Natural killer cell (primary cell): Measurements from ENCODE around the gene FAM131C. TPM values are rescaled to one million over a fixed set of nuclear protein-coding genes. Genes with fewer than 3 reads are reported as not detected.
"Not testable (repeated sequence)": the region's sequence is repeated elsewhere in the genome, so short reads cannot be mapped to it uniquely, and the experiment has no call there.

ENCODE experiments used
- ATAC-seq, 3 donors: fragments of 150-1000 bp in 2 of 3; fragments of 200-7000 bp in 1 of 3; cut with Tn5 transposase; 1 replicate in 1 of 3; 2 replicates in 2 of 3; pipeline ENCODE4 v1.10.0; 2021; ENCODE audit warnings: mild to moderate bottlenecking in 2 of 3, moderate library complexity in 2 of 3
- DNase-seq, 2 donors: peaks; one replicate each; pipeline versions ENCODE4 v3.0.0 to v3.0.0-alpha.2; 2013 to 2021; ENCODE audit warnings: mixed read lengths in 1 of 2
- H3K27ac ChIP-seq: one replicate; pipeline ENCODE4 v1.5.1; 2013; ENCODE audit warnings: mild to moderate bottlenecking, low read length
- H3K27me3 ChIP-seq: one replicate; pipeline ENCODE4 v1.6.1; 2013; ENCODE audit warnings: low read length; ENCODE audit not compliant: control insufficient read depth, insufficient read depth
- H3K36me3 ChIP-seq: one replicate; pipeline ENCODE4 v1.6.1; 2013; ENCODE audit warnings: low read length; ENCODE audit not compliant: control insufficient read depth, insufficient read depth
- H3K4me1 ChIP-seq: one replicate; pipeline ENCODE4 v1.6.1; 2013; ENCODE audit warnings: low read length; ENCODE audit not compliant: control insufficient read depth, insufficient read depth
- H3K4me3 ChIP-seq: one replicate; pipeline ENCODE4 v1.5.1; 2013; ENCODE audit warnings: low read length
- H3K9me3 ChIP-seq: one replicate; pipeline ENCODE4 v1.6.1; 2013; ENCODE audit warnings: low read length; ENCODE audit not compliant: control insufficient read depth, insufficient read depth
- H3K27ac Mint-ChIP-seq, 2 donors: one replicate each; pipeline ENCODE4 v1.8.0; 2022; ENCODE audit warnings: mild to moderate bottlenecking in 2 of 2, mixed read lengths in 2 of 2, moderate library complexity in 1 of 2
- H3K27me3 Mint-ChIP-seq, 2 donors: one replicate each; pipeline ENCODE4 v1.8.0; 2022; ENCODE audit warnings: low read depth in 2 of 2, mixed read lengths in 2 of 2
- H3K36me3 Mint-ChIP-seq: one replicate; pipeline ENCODE4 v1.8.0; 2022; ENCODE audit warnings: mixed read lengths
- H3K4me1 Mint-ChIP-seq, 2 donors: one replicate each; pipeline ENCODE4 v1.8.0; 2022; ENCODE audit warnings: mixed read lengths in 2 of 2
- H3K4me3 Mint-ChIP-seq: one replicate; pipeline ENCODE4 v1.8.0; 2022; ENCODE audit warnings: mild to moderate bottlenecking, moderate library complexity, mixed read lengths
- H3K9me3 Mint-ChIP-seq, 2 donors: one replicate each; pipeline ENCODE4 v1.8.0; 2022; ENCODE audit warnings: mixed read lengths in 2 of 2
- CTCF ChIP-seq: fragments of 200-600 bp; IDR thresholded peaks from one replicate; pipeline ENCODE4 v1.8.0; 2022; ENCODE audit warnings: antibody characterized with exemption
- whole genome bisulfite sequencing: methylation state at CpG from one replicate; pipeline ENCODE4 v1.1.7; 2013; ENCODE audit warnings: missing lambda C conversion rate; ENCODE audit not compliant: insufficient coverage; 5-methylcytosine and 5-hydroxymethylcytosine counted together
- intact Hi-C: fragments of 100-400 bp; cut with micrococcal nuclease; formaldehyde crosslinking; loops from one replicate; pipeline ENCODE4 v1.14.2; 2022
- total RNA-seq, 4 donors: library from RNA; stranded (reverse); fragments of 120-200 nt in 1 of 4; gene quantifications; one replicate each; pipeline versions ENCODE4 v1.2.3 to v1.2.4, GENCODE V29; 2013 to 2022

FAM131C gene
- total RNA-seq, 3 donors from 2014 or later (not counting 1 experiment from before 2014, with no cell fraction given) = not detected

- DNase-seq (no peak), ATAC-seq (no peak)
- no peaks in the 10 kb centered on the region for H3K9me3 ChIP-seq
- no peak overlapping the region for H3K4me3 ChIP-seq
- Mint-ChIP-seq H3K4me3 (no peak overlapping the region), H3K27ac (no peak overlapping the region), H3K4me1 (peaks cover 16 to 20% of the 10 kb centered on the region in 2 donors), H3K9me3 (no peaks in the 10 kb centered on the region), H3K27me3 (peaks cover 6 to 14% of the 10 kb centered on the region in 2 donors), H3K36me3 (no peaks in the 10 kb centered on the region)
- H3K4me1 ChIP-seq = peaks cover 13% of the 10 kb centered on the region
- no peak overlapping the region for H3K27ac ChIP-seq
- WGBS = 89% methylated on average over 3 of the region's 3 CpGs
- intact Hi-C loops = no loop called here
- no peaks in the 10 kb centered on the region for H3K27me3 ChIP-seq
- H3K36me3 ChIP-seq = no peaks in the 10 kb centered on the region
- TF ChIP-seq CTCF = no peak
These were observed 12.2 kb downstream of the FAM131C start for GRCh38 chr1:16061266-16061665.

GRCh38 chr1:16058394-16059120 is 14.9 kb downstream of the FAM131C start:
- H3K27me3 Mint-ChIP-seq, intact Hi-C loops, H3K4me3 Mint-ChIP-seq, H3K27me3 ChIP-seq, H3K36me3 ChIP-seq, H3K4me1 Mint-ChIP-seq, H3K9me3 ChIP-seq, ATAC-seq, H3K27ac ChIP-seq, H3K36me3 Mint-ChIP-seq, H3K9me3 Mint-ChIP-seq, H3K4me3 ChIP-seq, H3K27ac Mint-ChIP-seq, H3K4me1 ChIP-seq, DNase-seq: not testable (repeated sequence)
- 79% methylated on average over 12 of the region's 20 CpGs for WGBS

- H3K9me3 Mint-ChIP-seq, H3K9me3 ChIP-seq, H3K27me3 ChIP-seq, H3K4me3 Mint-ChIP-seq, H3K36me3 ChIP-seq, H3K4me1 Mint-ChIP-seq, H3K27me3 Mint-ChIP-seq, intact Hi-C loops, H3K27ac ChIP-seq, H3K4me1 ChIP-seq, H3K4me3 ChIP-seq, H3K27ac Mint-ChIP-seq, DNase-seq, H3K36me3 Mint-ChIP-seq, ATAC-seq: not testable (repeated sequence)
- WGBS = 83% methylated on average over 6 of the region's 7 CpGs
These were observed 16.0 kb downstream of the FAM131C start for GRCh38 chr1:16057314-16057915.

GRCh38 chr1:16056521-16056912 is 16.9 kb downstream of the FAM131C start:
- H3K4me3 Mint-ChIP-seq, H3K27me3 Mint-ChIP-seq, DNase-seq, H3K4me1 ChIP-seq, H3K4me3 ChIP-seq, H3K27me3 ChIP-seq, H3K4me1 Mint-ChIP-seq, H3K27ac Mint-ChIP-seq, H3K9me3 ChIP-seq, H3K36me3 Mint-ChIP-seq, ATAC-seq, H3K27ac ChIP-seq, H3K9me3 Mint-ChIP-seq, H3K36me3 ChIP-seq: not testable (repeated sequence)
- intact Hi-C loops = loop anchor here (1.0 kb wide), 2 partner anchors 47 to 264 kb away; no protein-coding TSS in a partner anchor
- 81% methylated on average over 3 of the region's 4 CpGs for WGBS
